ENCODE data around the gene SERTAD4.

The SERTAD4 gene

GRCh38 chr1:210251680-210252490, 19.3 kb downstream of the SERTAD4 start:
- no peak for DNase-seq (ENCODE audit: low read depth in 1 of 2, low spot score in 1 of 2)
- H3K4me3 ChIP-seq (replicated peaks; ENCODE audit: insufficient read depth, low read length): no peak overlapping the region

GRCh38 chr1:210252621-210253051, 20.0 kb downstream of the SERTAD4 start:
- no peak for TF ChIP-seq POLR2AphosphoS5 (IDR thresholded peaks at IDR 0.05; ENCODE audit: low read depth)
- no peak for TF ChIP-seq CTCF (IDR thresholded peaks at IDR 0.05; ENCODE audit: insufficient read depth, low read length)
- no peak for TF ChIP-seq GABPA (IDR thresholded peaks at IDR 0.05; ENCODE audit: low read depth)
- no peak for TF ChIP-seq REST (IDR thresholded peaks at IDR 0.05; ENCODE audit: insufficient replicate concordance, low read depth)
- no peak for TF ChIP-seq SPI1 (IDR thresholded peaks at IDR 0.05; ENCODE audit: borderline replicate concordance, low read depth)
- Histone ChIP-seq H3K27ac (replicated peaks) (no peak overlapping the region), H3K27me3 (ENCODE audit: insufficient read depth, poor library complexity, severe bottlenecking) (peaks cover 50% of the 10 kb centered on the region), H3K4me3 (replicated peaks; ENCODE audit: insufficient read depth, low read length) (no peak overlapping the region)
- DNase-seq (ENCODE audit: low read depth in 1 of 2, low spot score in 1 of 2): no peak

More at GRCh38 chr1:210251680-210252490, 19.3 kb downstream of the SERTAD4 start:
- TF ChIP-seq SPI1 (IDR thresholded peaks at IDR 0.05; ENCODE audit: borderline replicate concordance, low read depth) (no peak), GABPA (IDR thresholded peaks at IDR 0.05; ENCODE audit: low read depth) (no peak), REST (IDR thresholded peaks at IDR 0.05; ENCODE audit: insufficient replicate concordance, low read depth) (no peak), POLR2AphosphoS5 (IDR thresholded peaks at IDR 0.05; ENCODE audit: low read depth) (no peak), CTCF (IDR thresholded peaks at IDR 0.05; ENCODE audit: insufficient read depth, low read length) (no peak)
- Histone ChIP-seq H3K27me3 (ENCODE audit: insufficient read depth, poor library complexity, severe bottlenecking) (peaks cover 50% of the 10 kb centered on the region), H3K27ac (replicated peaks) (no peak overlapping the region)

- no peak overlapping the region for H3K27ac ChIP-seq (replicated peaks)
- peaks cover 50% of the 10 kb centered on the region for H3K27me3 ChIP-seq (ENCODE audit: insufficient read depth, poor library complexity, severe bottlenecking)
- TF ChIP-seq GABPA (IDR thresholded peaks at IDR 0.05; ENCODE audit: low read depth): no peak
- TF ChIP-seq CTCF (IDR thresholded peaks at IDR 0.05; ENCODE audit: insufficient read depth, low read length): no peak
- TF ChIP-seq POLR2AphosphoS5 (IDR thresholded peaks at IDR 0.05; ENCODE audit: low read depth): no peak
- no peak for TF ChIP-seq REST (IDR thresholded peaks at IDR 0.05; ENCODE audit: insufficient replicate concordance, low read depth)
- TF ChIP-seq SPI1 (IDR thresholded peaks at IDR 0.05; ENCODE audit: borderline replicate concordance, low read depth): no peak
- no peak for DNase-seq (ENCODE audit: low read depth in 1 of 2, low spot score in 1 of 2)
- H3K4me3 ChIP-seq (replicated peaks; ENCODE audit: insufficient read depth, low read length): no peak overlapping the region
Measured at GRCh38 chr1:210254298-210254697, 21.7 kb downstream of the SERTAD4 start.
